Motor neuron (in vitro differentiated cells): ENCODE measurements around the gene AGBL2. TPM values are rescaled to one million over a fixed set of nuclear protein-coding genes. Genes with fewer than 3 reads are reported as not detected.
"Not testable (repeated sequence)": the region's sequence is repeated elsewhere in the genome, so short reads cannot be mapped to it uniquely, and the experiment has no call there.

Experiments used
- ATAC-seq, 8 experiments: fragments of 200-7000 bp; cut with Tn5 transposase; replicated peaks in 6 of 8; 2 replicates each; pipeline ENCODE4 v1.8.0; 2021; ENCODE audit warnings: mild to moderate bottlenecking in 8 of 8, moderate library complexity in 8 of 8
- H3K27ac ChIP-seq, 2 donors: fragments of 250-450 bp; sonication (Bioruptor Pico); 2 replicates each; pipeline ENCODE4 v1.9.0; 2021; ENCODE audit warnings: antibody characterized with exemption in 2 of 2, mild to moderate bottlenecking in 2 of 2, moderate library complexity in 1 of 2
- H3K4me1 ChIP-seq, 2 donors: fragments of 250-450 bp; sonication (Bioruptor Pico); replicated peaks in 1 of 2; 2 replicates each; pipeline ENCODE4 v1.6.1; 2021; ENCODE audit warnings: antibody characterized with exemption in 2 of 2, mild to moderate bottlenecking in 2 of 2, moderate library complexity in 1 of 2
- H3K4me3 ChIP-seq, 5 donors: fragments of 250-450 bp; sonication (Bioruptor Pico); 2 replicates each; pipeline ENCODE4 v1.9.0; 2021; ENCODE audit warnings: antibody characterized with exemption in 5 of 5, mild to moderate bottlenecking in 5 of 5, moderate library complexity in 4 of 5
- WGBS, 10 experiments: fragments of 450-650 bp; shearing (Covaris generic); methylation state at CpG; one replicate each; pipeline ENCODE4 v1.0.0; 2022; 5-methylcytosine and 5-hydroxymethylcytosine counted together
- in situ Hi-C, 9 experiments: fragments of 400-800 bp; cut with MboI; loops; one replicate each; pipeline ENCODE4 v1.15.0; 2021; ENCODE audit warnings: low sequenced_read_pairs in 9 of 9, low pct_unique_long_range_greater_than_20kb in 2 of 9; ENCODE audit not compliant: unreplicated experiment in 9 of 9
- total RNA-seq, 8 experiments: library from RNA; unstranded; fragments of 300-600 nt; gene quantifications; 2 replicates each; pipeline versions ENCODE4 v1.2.3 to v1.2.4, GENCODE V29; 2022

The AGBL2 gene
- total RNA-seq, 8 experiments from 2014 or later = 0.27 to 2.3 (median 1.5) TPM

GRCh38 chr11:47649276-47649675 is 65.9 kb downstream of the AGBL2 start:
- WGBS, 10 experiments = 19 to 100% (median 77%) methylated on average over 1 to 3 of the region's 3 CpGs
- Histone ChIP-seq H3K4me1 (no peaks in the 10 kb centered on the region), H3K4me3 (no peak overlapping the region), H3K27ac (no peak overlapping the region)
- in situ Hi-C loops = loop anchor here in 1 of 9 experiments (25.0 kb wide), 1 partner anchor 88 kb away; no protein-coding TSS in a partner anchor
- peak in 1 of 8 experiments; percentile 62 for ATAC-seq

DNA sequence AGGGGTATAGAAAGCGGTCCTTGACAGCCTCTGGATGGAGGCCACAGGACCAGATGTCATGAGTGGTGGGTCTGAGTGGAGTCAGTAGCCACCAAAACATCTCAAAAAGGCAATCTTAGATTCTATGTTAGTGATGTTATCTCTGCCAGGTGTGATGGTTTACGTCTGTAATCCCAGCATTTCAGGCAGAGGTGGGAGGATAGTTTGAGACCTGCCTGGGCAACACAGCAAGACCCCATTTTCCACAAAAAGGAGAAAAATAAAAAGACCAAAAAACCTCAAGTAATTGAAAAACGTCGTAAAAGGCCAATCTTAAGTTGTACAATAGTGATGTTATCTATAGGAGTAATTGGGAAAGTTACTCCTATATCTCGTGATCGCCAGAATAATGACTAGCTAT is 69.2 kb downstream of the AGBL2 start:
- no peak overlapping the region for H3K4me3 ChIP-seq
- no peak overlapping the region for H3K27ac ChIP-seq
- ATAC-seq = no peak
- WGBS, 10 experiments = 63 to 94% (median 83%) methylated on average over 2 to 5 of the region's 6 CpGs; no CpG with 5 or more reads in 4 of the 10 experiments
- in situ Hi-C loops = loop anchor here in 1 of 9 experiments (25.0 kb wide), 1 partner anchor 91 kb away; no protein-coding TSS in a partner anchor
- peaks cover 3 to 8% of the 10 kb centered on the region in 2 donors for H3K4me1 ChIP-seq

DNA sequence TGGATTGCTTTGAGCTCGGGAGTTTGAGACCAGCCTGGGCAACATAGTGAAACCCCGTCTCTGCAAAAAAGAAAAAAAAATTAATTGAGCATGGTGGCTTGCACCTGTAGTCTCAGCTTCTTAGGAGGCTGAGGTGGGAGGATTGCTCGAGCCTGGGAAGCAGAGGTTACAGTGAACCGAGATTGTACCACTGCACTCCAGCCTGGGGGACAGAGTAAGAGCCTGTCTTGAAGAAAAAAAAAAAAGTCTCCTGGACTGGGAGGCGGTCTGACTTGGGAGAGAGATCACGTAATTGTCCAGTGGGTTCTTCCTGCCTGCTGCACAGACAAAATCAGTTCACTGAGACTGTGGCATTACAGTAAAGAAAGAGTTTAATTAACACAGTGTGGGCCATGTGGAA is 69.7 kb downstream of the AGBL2 start:
- ATAC-seq = no peak
- in situ Hi-C loops = loop anchor here in 1 of 9 experiments (25.0 kb wide), 1 partner anchor 92 kb away; no protein-coding TSS in a partner anchor

GRCh38 chr11:47642099-47642855 is 72.9 kb downstream of the AGBL2 start, which contains the start of gene MTCH2:
Gene MTCH2 (minus strand): TSS chr11:47642559. CDS start chr11:47642465, 94 bp downstream.
- peak; percentile 86 to 95 (median 92) for ATAC-seq
- in situ Hi-C loops = loop anchor here in 1 of 9 experiments (25.0 kb wide), 1 partner anchor 95 kb away; no protein-coding TSS in a partner anchor
- H3K4me1 ChIP-seq = peaks cover 5 to 11% of the 10 kb centered on the region in 2 donors
- peak within 1 kb of the TSS; percentile 48 to 72 (median 65) for H3K4me3 ChIP-seq
- H3K27ac ChIP-seq = peak within 1 kb of the TSS; percentile 78 to 88
- 0 to 3% (median 0%) methylated on average over 5 to 9 of the region's 78 CpGs; no CpG with 5 or more reads in 4 of the 10 experiments for WGBS, 10 experiments

More for the DNA sequence above, 69.7 kb downstream of the AGBL2 start:
- Histone ChIP-seq H3K27ac (no peak overlapping the region), H3K4me1 (peaks cover 5 to 11% of the 10 kb centered on the region in 2 donors), H3K4me3 (no peak overlapping the region)
- 39 to 100% (median 79%) methylated on average over 1 to 5 of the region's 6 CpGs; no CpG with 5 or more reads in 2 of the 10 experiments for WGBS, 10 experiments

DNA sequence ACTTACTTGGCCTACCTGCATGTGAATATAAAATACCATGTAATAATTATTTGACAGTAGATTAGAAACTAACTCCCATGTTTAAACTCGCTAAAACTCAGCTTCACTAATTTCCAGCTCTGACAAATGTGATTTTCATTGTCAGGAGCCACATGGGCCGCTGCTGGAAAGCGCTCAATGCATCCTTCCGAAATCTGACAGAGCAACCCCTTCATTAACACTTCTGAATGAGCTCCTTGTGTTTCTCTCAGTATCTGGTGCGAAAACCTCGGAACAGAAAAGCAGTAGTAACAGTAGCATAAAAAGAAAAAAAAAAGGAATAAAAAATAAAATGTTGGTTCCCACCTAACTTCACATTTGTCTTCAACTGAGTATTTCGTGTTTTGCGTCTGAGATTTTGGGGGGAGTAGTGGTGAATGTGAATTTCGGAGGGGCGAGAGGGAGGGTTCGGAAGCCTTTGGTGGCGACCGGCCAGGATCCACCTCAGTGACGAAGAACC is 73.5 kb downstream of the AGBL2 start:
- WGBS, 10 experiments = 0 to 8% (median 2%) methylated on average over 4 to 13 of the region's 14 CpGs; no CpG with 5 or more reads in 2 of the 10 experiments
- in situ Hi-C loops = loop anchor here in 1 of 9 experiments (25.0 kb wide), 1 partner anchor 96 kb away; no protein-coding TSS in a partner anchor
- ATAC-seq = no peak
- Histone ChIP-seq H3K4me1 (peaks cover 5 to 11% of the 10 kb centered on the region in 2 donors), H3K4me3 (peak overlapping the region; percentile 48 to 72 (median 65)), H3K27ac (peak overlapping the region; percentile 78 to 88)

- H3K4me3 ChIP-seq, ATAC-seq, H3K27ac ChIP-seq: not testable (repeated sequence)
- H3K4me1 ChIP-seq = peaks cover 5 to 11% of the 10 kb centered on the region in 2 donors
- in situ Hi-C loops = loop anchor here in 1 of 9 experiments (25.0 kb wide), 1 partner anchor 97 kb away; no protein-coding TSS in a partner anchor
- 43 to 100% (median 96%) methylated on average over 1 to 6 of the region's 6 CpGs; no CpG with 5 or more reads in 4 of the 10 experiments for WGBS, 10 experiments
Observed at GRCh38 chr11:47640506-47640905, 74.7 kb downstream of the AGBL2 start.

GRCh38 chr11:47636331-47636730 is 78.8 kb downstream of the AGBL2 start:
- H3K4me3 ChIP-seq, H3K27ac ChIP-seq, H3K4me1 ChIP-seq, ATAC-seq: not testable (repeated sequence)
- in situ Hi-C loops = loop anchor here in 1 of 9 experiments (25.0 kb wide), 1 partner anchor 101 kb away; no protein-coding TSS in a partner anchor
- 78 to 100% (median 98%) methylated on average over 1 to 8 of the region's 11 CpGs; no CpG with 5 or more reads in 2 of the 10 experiments for WGBS, 10 experiments

- Histone ChIP-seq H3K4me3 (no peak overlapping the region), H3K4me1 (no peaks in the 10 kb centered on the region), H3K27ac (no peak overlapping the region)
- 71 to 100% (median 90%) methylated on average over 1 to 5 of the region's 5 CpGs; no CpG with 5 or more reads in 1 of the 10 experiments for WGBS, 10 experiments
- in situ Hi-C loops = loop anchor here in 1 of 9 experiments (25.0 kb wide), 1 partner anchor 106 kb away; no protein-coding TSS in a partner anchor
- no peak for ATAC-seq
Observed at GRCh38 chr11:47631473-47631872, 83.7 kb downstream of the AGBL2 start.

GRCh38 chr11:47628026-47628425 is 87.1 kb downstream of the AGBL2 start:
- no peaks in the 10 kb centered on the region for H3K4me1 ChIP-seq
- in situ Hi-C loops = loop anchor here in 1 of 9 experiments (25.0 kb wide), 1 partner anchor 109 kb away; no protein-coding TSS in a partner anchor
- no peak overlapping the region for H3K4me3 ChIP-seq
- 83 to 100% (median 100%) methylated on average over 1 to 4 of the region's 4 CpGs; no CpG with 5 or more reads in 4 of the 10 experiments for WGBS, 10 experiments
- ATAC-seq = no peak
- H3K27ac ChIP-seq = no peak overlapping the region

DNA sequence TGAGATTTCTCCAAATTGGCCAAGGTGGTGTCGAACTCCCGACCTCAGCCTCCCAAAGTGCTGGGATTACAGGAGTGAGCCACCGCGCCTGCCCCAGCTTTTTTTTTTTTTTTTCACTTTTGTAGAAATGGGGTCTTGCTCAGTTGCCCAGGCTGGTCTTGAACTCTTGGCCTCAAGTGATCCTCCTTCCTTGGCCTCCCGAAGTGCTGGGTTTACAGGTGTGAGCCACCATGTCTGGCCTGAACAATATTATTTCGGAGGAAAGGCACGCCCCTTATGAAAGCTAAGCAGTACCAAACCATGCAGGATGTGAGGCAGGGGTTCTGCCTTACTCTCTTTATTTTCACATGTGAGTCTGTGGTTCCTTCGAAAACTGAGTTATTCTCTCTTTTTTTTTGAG is 88.9 kb downstream of the AGBL2 start:
- ATAC-seq = no peak
- Histone ChIP-seq H3K4me3 (no peak overlapping the region), H3K27ac (no peak overlapping the region), H3K4me1 (no peaks in the 10 kb centered on the region)
- in situ Hi-C loops = loop anchor here in 1 of 9 experiments (25.0 kb wide), 1 partner anchor 111 kb away; no protein-coding TSS in a partner anchor
- WGBS, 10 experiments = 93 to 100% (median 95%) methylated on average over 1 to 8 of the region's 8 CpGs; no CpG with 5 or more reads in 6 of the 10 experiments

DNA sequence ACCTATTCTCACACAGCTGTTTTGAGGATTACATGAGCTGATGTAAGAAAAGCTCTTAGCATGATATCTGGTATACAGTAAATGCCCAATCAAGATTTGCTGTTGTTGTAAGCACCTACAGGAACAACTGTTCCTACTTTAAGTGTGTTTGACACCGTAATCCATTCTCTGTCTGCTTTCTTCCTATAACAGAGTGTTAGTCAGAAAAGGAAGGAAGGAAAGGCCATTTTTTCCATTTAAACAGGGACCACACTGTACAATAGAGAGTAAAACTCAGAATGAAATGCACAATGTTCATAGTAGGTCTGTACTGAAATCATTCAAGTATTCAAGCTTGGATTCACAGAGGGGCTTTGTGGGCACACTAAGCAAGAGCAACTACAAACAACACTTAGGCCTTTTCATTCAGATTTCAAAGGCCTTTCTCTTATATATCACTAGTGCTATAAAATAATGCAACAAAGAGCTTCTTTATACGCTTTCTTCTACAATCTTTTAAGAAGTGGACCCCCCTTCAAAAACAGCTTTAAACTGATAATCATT is 94.3 kb downstream of the AGBL2 start:
- WGBS, 10 experiments = 82 to 100% (median 94%) methylated on average over 1 to 2 of the region's 2 CpGs; no CpG with 5 or more reads in 1 of the 10 experiments
- ATAC-seq = no peak
- Histone ChIP-seq H3K27ac (no peak overlapping the region), H3K4me1 (no peaks in the 10 kb centered on the region), H3K4me3 (no peak overlapping the region)
- in situ Hi-C loops = no loop called here

DNA sequence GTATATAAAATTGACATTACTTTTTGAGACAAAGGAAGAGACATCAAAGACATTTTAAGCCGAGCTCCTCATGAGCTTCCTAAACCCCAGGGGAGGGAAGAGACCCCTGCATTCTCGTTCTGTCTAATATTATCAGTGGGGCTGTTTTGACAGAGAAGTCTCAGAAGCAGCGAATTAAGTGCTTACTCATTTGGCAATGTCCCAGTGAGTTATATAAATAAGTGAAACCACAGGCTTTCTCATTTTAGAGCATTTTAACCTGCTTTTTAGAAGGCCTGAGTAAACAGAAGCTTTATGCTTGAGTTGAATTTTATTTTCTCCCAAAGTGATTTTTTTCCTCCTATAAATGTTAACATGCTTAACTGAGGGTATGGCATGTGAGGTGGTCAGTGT is 97.8 kb downstream of the AGBL2 start:
- peak in 1 of 8 experiments; percentile 29 for ATAC-seq
- Histone ChIP-seq H3K27ac (no peak overlapping the region), H3K4me1 (no peaks in the 10 kb centered on the region), H3K4me3 (no peak overlapping the region)
- in situ Hi-C loops = no loop called here
- 29 to 89% (median 70%) methylated on average over 2 to 3 of the region's 3 CpGs; no CpG with 5 or more reads in 1 of the 10 experiments for WGBS, 10 experiments
